HEK293 (cell line): ENCODE data around the gene ERFE.

Experiments used
- CTCF ChIA-PET: fragments of 350-600 bp; formaldehyde crosslinking; extraction: SDS; loops from one replicate; lab custom pipeline; 2021; ENCODE audit warnings: antibody characterized with exemption; lab: Yijun Ruan, JAX
- POLR2A ChIA-PET: fragments of 300-600 bp; formaldehyde crosslinking; extraction: SDS; loops from one replicate; lab custom pipeline; 2020; ENCODE audit warnings: antibody characterized with exemption, inconsistent platforms; lab: Yijun Ruan, JAX
- H3K27ac ChIP-seq: fragments of 200-500 bp; sonication (Bioruptor generic); 2 replicates; pipeline ENCODE4 v1.5.1; 2014; ENCODE audit warnings: low read depth, low read length, control low read depth, inconsistent platforms; ENCODE audit errors: extremely low read depth
- H3K36me3 ChIP-seq, 2 experiments: fragments of 200-500 bp in 1 of 2; sonication (Bioruptor generic) in 1 of 2; 1 replicate in 1 of 2; 2 replicates in 1 of 2; pipeline ENCODE4 v1.5.1; 2014 to 2017; ENCODE audit warnings: inconsistent platforms in 2 of 2, low read length in 2 of 2; ENCODE audit not compliant: control insufficient read depth in 2 of 2, insufficient read depth in 1 of 2
- H3K4me1 ChIP-seq: fragments of 200-500 bp; sonication (Bioruptor generic); 2 replicates; pipeline ENCODE4 v1.5.1; 2014; ENCODE audit warnings: mild to moderate bottlenecking, low read length, inconsistent platforms; ENCODE audit not compliant: control insufficient read depth, insufficient read depth
- H3K4me3 ChIP-seq: 2 replicates; pipeline ENCODE4 v1.5.1; 2011; ENCODE audit warnings: low read depth, mild to moderate bottlenecking, control low read depth, low read length, moderate library complexity
- H3K9me3 ChIP-seq: fragments of 200-500 bp; sonication (Bioruptor generic); 2 replicates; pipeline ENCODE4 v1.5.1; 2014; ENCODE audit warnings: low read depth, low read length, inconsistent platforms; ENCODE audit not compliant: control insufficient read depth, insufficient read depth
- ELK4 ChIP-seq: IDR thresholded peaks from 2 replicates; pipeline ENCODE4 v1.6.1; 2011; ENCODE audit warnings: mild to moderate bottlenecking, low read depth, low read length, borderline replicate concordance
- OSR2 ChIP-seq: fragments of 450-650 bp; formaldehyde crosslinking; IDR thresholded peaks from 2 replicates; pipeline ENCODE4 v1.5.1; 2016; ENCODE audit warnings: missing biosample characterization, missing genetic modification characterization
- SCRT2 ChIP-seq: fragments of 450-650 bp; formaldehyde crosslinking; IDR thresholded peaks from 2 replicates; pipeline ENCODE4 v1.5.1; 2016; ENCODE audit warnings: missing biosample characterization, missing genetic modification characterization
- ZBTB48 ChIP-seq: fragments of 450-650 bp; formaldehyde crosslinking; IDR thresholded peaks from 2 replicates; pipeline ENCODE4 v1.5.1; 2016; ENCODE audit warnings: missing biosample characterization, missing genetic modification characterization
- ZBTB7A ChIP-seq: fragments of 450-650 bp; formaldehyde crosslinking; IDR thresholded peaks from 2 replicates; pipeline ENCODE4 v1.5.1; 2016; ENCODE audit warnings: low read depth, missing biosample characterization, missing genetic modification characterization
- ZBTB8A ChIP-seq: fragments of 450-650 bp; formaldehyde crosslinking; IDR thresholded peaks from 2 replicates; pipeline ENCODE4 v1.5.1; 2016; ENCODE audit warnings: missing biosample characterization, missing genetic modification characterization
- ZNF146 ChIP-seq: fragments of 450-650 bp; formaldehyde crosslinking; IDR thresholded peaks from 2 replicates; pipeline ENCODE4 v1.5.1; 2016; ENCODE audit warnings: missing biosample characterization, missing genetic modification characterization
- ZNF157 ChIP-seq: fragments of 450-650 bp; formaldehyde crosslinking; IDR thresholded peaks from 2 replicates; pipeline ENCODE4 v1.5.1; 2016; ENCODE audit warnings: missing biosample characterization, missing genetic modification characterization
- ZNF19 ChIP-seq: fragments of 450-650 bp; formaldehyde crosslinking; IDR thresholded peaks from 2 replicates; pipeline ENCODE4; 2016; ENCODE audit warnings: missing biosample characterization, missing genetic modification characterization, low read depth
- ZNF211 ChIP-seq: fragments of 450-650 bp; formaldehyde crosslinking; IDR thresholded peaks from 2 replicates; pipeline ENCODE4 v1.5.1; 2016; ENCODE audit warnings: low read depth, missing biosample characterization, missing genetic modification characterization
- ZNF248 ChIP-seq: fragments of 450-650 bp; formaldehyde crosslinking; IDR thresholded peaks from 2 replicates; pipeline ENCODE4 v1.5.1; 2017; ENCODE audit warnings: missing biosample characterization, missing genetic modification characterization
- ZNF311 ChIP-seq: fragments of 450-650 bp; formaldehyde crosslinking; IDR thresholded peaks from 2 replicates; pipeline ENCODE4 v1.5.1; 2017; ENCODE audit warnings: missing biosample characterization, missing genetic modification characterization, borderline replicate concordance
- ZNF37A ChIP-seq: fragments of 450-650 bp; IDR thresholded peaks from 2 replicates; pipeline ENCODE4 v1.5.1; 2018; ENCODE audit warnings: missing biosample characterization, missing genetic modification characterization
- ZNF433 ChIP-seq: fragments of 450-650 bp; formaldehyde crosslinking; IDR thresholded peaks from 2 replicates; pipeline ENCODE4 v1.5.1; 2016; ENCODE audit warnings: missing biosample characterization, missing genetic modification characterization, low read depth
- ZNF518A ChIP-seq: fragments of 450-650 bp; formaldehyde crosslinking; conservative IDR thresholded peaks from 2 replicates; pipeline ENCODE4 v1.5.1; 2016; ENCODE audit warnings: low read depth, missing biosample characterization, missing genetic modification characterization
- ZNF596 ChIP-seq: fragments of 450-650 bp; IDR thresholded peaks from 2 replicates; pipeline ENCODE4 v1.5.0; 2018; ENCODE audit warnings: missing biosample characterization, mild to moderate bottlenecking, missing genetic modification characterization, moderate library complexity
- ZNF785 ChIP-seq: fragments of 450-650 bp; formaldehyde crosslinking; IDR thresholded peaks from 2 replicates; pipeline ENCODE4 v1.5.1; 2016; ENCODE audit warnings: missing biosample characterization, missing genetic modification characterization
- ZSCAN23 ChIP-seq: fragments of 450-650 bp; formaldehyde crosslinking; IDR thresholded peaks from 2 replicates; pipeline ENCODE4 v1.5.1; 2016; ENCODE audit warnings: missing biosample characterization, missing genetic modification characterization
- ZSCAN5A ChIP-seq: fragments of 450-650 bp; formaldehyde crosslinking; IDR thresholded peaks from 2 replicates; pipeline ENCODE4 v1.5.1; 2016; ENCODE audit warnings: missing biosample characterization, missing genetic modification characterization
- TF ChIP-seq, protein P1 (sequence below): fragments of 450-650 bp; formaldehyde crosslinking; IDR thresholded peaks from 2 replicates; pipeline ENCODE4 v1.5.1; 2016; ENCODE audit warnings: missing biosample characterization, missing genetic modification characterization

Gene ERFE

DNA sequence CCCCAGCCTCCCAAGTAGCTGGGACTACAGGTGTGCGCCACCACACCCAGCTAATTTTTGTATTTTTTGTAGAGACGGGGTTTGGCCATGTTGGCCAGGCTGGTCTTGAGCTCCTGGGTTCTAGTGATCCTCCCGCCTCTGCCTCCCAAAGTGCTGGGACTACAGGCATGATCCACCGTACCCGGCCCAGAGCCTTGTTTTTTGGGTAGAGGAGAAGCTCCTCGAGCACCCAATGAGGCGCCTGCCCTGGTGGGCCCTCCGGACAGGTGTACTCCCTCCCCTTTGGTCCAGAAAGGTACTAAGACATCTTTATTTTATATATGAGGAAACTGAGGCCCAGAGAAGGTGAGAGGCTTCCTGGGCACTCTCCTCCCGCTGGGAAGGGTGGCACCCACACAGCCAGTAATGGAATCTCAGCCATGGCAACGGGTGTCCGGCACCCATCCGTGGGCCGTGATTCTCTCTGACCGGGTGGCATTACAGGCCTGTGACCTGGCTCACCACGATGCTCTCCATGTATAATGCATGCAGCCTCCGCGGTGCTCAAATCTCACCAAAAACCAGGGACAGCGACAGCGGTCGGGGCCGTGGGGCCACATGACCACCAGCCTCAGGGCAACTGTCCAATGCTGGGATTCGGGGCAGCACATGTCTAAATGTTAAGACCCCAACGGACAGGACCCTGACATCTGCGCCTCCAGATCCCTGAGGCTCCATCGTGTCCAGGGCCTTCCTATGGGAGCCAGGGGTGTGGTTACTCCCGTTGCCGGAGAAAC is 37.1 kb upstream of the ERFE start:
- Histone ChIP-seq H3K27ac (no peak overlapping the region), H3K4me1 (no peaks in the 10 kb centered on the region), H3K36me3 (no peaks in the 10 kb centered on the region), H3K9me3 (no peaks in the 10 kb centered on the region), H3K4me3 (no peak overlapping the region)
- CTCF ChIA-PET = interaction anchor here (0.6 to 1.2 kb wide), 2 partner anchors 81 to 142 kb away, joined by 3 to 4 read pairs; no protein-coding TSS in a partner anchor
- POLR2A ChIA-PET = no interaction called here
- TF ChIP-seq ZSCAN5A (tag by site-specific recombination) = no peak
- TF ChIP-seq ZNF211 (tag by site-specific recombination) = no peak
- no peak for TF ChIP-seq ZNF596 (tag by site-specific recombination)
- no peak for TF ChIP-seq ZSCAN23 (tag by site-specific recombination)
- no peak for TF ChIP-seq ELK4
- no peak for TF ChIP-seq ZNF311 (tag by site-specific recombination)
- no peak for TF ChIP-seq ZNF518A
- no peak for TF ChIP-seq ZNF37A
- no peak for TF ChIP-seq ZBTB8A
- TF ChIP-seq ZNF146 = no peak
- TF ChIP-seq ZNF785 = no peak
- TF ChIP-seq SCRT2 = no peak

- Histone ChIP-seq H3K4me3 (no peak overlapping the region), H3K36me3 (no peaks in the 10 kb centered on the region), H3K27ac (no peak overlapping the region), H3K9me3 (no peaks in the 10 kb centered on the region), H3K4me1 (no peaks in the 10 kb centered on the region)
- ChIA-PET POLR2A (no interaction called here), CTCF (no interaction called here)
- TF ChIP-seq, protein P1, sequence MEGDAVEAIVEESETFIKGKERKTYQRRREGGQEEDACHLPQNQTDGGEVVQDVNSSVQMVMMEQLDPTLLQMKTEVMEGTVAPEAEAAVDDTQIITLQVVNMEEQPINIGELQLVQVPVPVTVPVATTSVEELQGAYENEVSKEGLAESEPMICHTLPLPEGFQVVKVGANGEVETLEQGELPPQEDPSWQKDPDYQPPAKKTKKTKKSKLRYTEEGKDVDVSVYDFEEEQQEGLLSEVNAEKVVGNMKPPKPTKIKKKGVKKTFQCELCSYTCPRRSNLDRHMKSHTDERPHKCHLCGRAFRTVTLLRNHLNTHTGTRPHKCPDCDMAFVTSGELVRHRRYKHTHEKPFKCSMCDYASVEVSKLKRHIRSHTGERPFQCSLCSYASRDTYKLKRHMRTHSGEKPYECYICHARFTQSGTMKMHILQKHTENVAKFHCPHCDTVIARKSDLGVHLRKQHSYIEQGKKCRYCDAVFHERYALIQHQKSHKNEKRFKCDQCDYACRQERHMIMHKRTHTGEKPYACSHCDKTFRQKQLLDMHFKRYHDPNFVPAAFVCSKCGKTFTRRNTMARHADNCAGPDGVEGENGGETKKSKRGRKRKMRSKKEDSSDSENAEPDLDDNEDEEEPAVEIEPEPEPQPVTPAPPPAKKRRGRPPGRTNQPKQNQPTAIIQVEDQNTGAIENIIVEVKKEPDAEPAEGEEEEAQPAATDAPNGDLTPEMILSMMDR = no peak
- TF ChIP-seq ZNF596 (tag by site-specific recombination) (no peak), ZBTB48 (tag by site-specific recombination) (no peak), ZNF248 (tag by site-specific recombination) (no peak), ZBTB7A (no peak), OSR2 (tag by site-specific recombination) (no peak), ZNF19 (no peak), ZNF433 (tag by site-specific recombination) (no peak), ZNF157 (no peak)
Measured at GRCh38 chr2:238122287-238123217, 36.2 kb upstream of the ERFE start.
